WTC11 (cell line): ENCODE data around the gene C3orf33. TPM values are rescaled to one million over a fixed set of nuclear protein-coding genes. Genes with fewer than 3 reads are reported as not detected.

ENCODE experiments used
- ATAC-seq: fragments of 200-7000 bp; cut with Tn5 transposase; 2 replicates; pipeline ENCODE4 v1.10.0; 2021; ENCODE audit warnings: mild to moderate bottlenecking, moderate library complexity
- CTCF ChIA-PET: fragments of 300-600 bp; sonication (Branson Sonifier 250); formaldehyde crosslinking; loops from one replicate; lab custom pipeline; 2021; ENCODE audit warnings: antibody characterized with exemption; lab: Charles Lee
- POLR2A ChIA-PET: fragments of 350-600 bp; sonication (Branson Sonifier 250); formaldehyde crosslinking; loops from one replicate; lab custom pipeline; 2021; ENCODE audit warnings: antibody characterized with exemption; lab: Charles Lee
- DNase-seq: peaks from one replicate; pipeline ENCODE4 v3.0.0; 2021; ENCODE audit warnings: low spot score
- H3K27ac Mint-ChIP-seq: 2 replicates; pipeline ENCODE4 v1.8.0; 2021; ENCODE audit warnings: mixed read lengths
- H3K27me3 Mint-ChIP-seq: 2 replicates; pipeline ENCODE4 v1.8.0; 2021; ENCODE audit warnings: low read depth, mild to moderate bottlenecking, moderate library complexity, mixed read lengths
- H3K36me3 Mint-ChIP-seq: 2 replicates; pipeline ENCODE4 v1.8.0; 2021; ENCODE audit warnings: mixed read lengths
- H3K4me1 Mint-ChIP-seq: 2 replicates; pipeline ENCODE4 v1.8.0; 2022; ENCODE audit warnings: mixed read lengths
- H3K4me3 Mint-ChIP-seq: 2 replicates; pipeline ENCODE4 v1.8.0; 2021; ENCODE audit warnings: mild to moderate bottlenecking, moderate library complexity, mixed read lengths
- H3K9me3 Mint-ChIP-seq: 2 replicates; pipeline ENCODE4 v1.8.0; 2021; ENCODE audit warnings: mixed read lengths
- AR ChIP-seq: fragments of 250-450 bp; sonication (Bioruptor Pico); IDR thresholded peaks from 2 replicates; pipeline ENCODE4 v1.9.0; 2021; ENCODE audit warnings: mild to moderate bottlenecking
- ATF1 ChIP-seq: sonication (generic); formaldehyde crosslinking; IDR thresholded peaks from 2 replicates; pipeline ENCODE4 v1.8.1; 2023; ENCODE audit warnings: mild to moderate bottlenecking, moderate library complexity, missing genetic modification reagents
- ATF6 ChIP-seq: sonication (generic); formaldehyde crosslinking; IDR thresholded peaks from 2 replicates; pipeline ENCODE4 v1.8.1; 2023; ENCODE audit warnings: mild to moderate bottlenecking, missing genetic modification reagents
- CTCF ChIP-seq: fragments of 200-600 bp; IDR thresholded peaks from 2 replicates; pipeline ENCODE4 v1.8.0; 2022; ENCODE audit warnings: antibody characterized with exemption
- E2F1 ChIP-seq: sonication (generic); formaldehyde crosslinking; IDR thresholded peaks from 2 replicates; pipeline ENCODE4 v1.8.0; 2022; ENCODE audit warnings: mild to moderate bottlenecking, missing genetic modification reagents
- E2F5 ChIP-seq: sonication (generic); formaldehyde crosslinking; IDR thresholded peaks from 2 replicates; pipeline ENCODE4 v1.8.1; 2022; ENCODE audit warnings: mild to moderate bottlenecking, moderate library complexity, missing genetic modification reagents
- GABPB1 ChIP-seq: sonication (generic); formaldehyde crosslinking; IDR thresholded peaks from 2 replicates; pipeline ENCODE4 v1.8.1; 2023; ENCODE audit warnings: mild to moderate bottlenecking, missing genetic modification reagents
- GRHL2 ChIP-seq: fragments of 250-450 bp; sonication (Bioruptor Pico); IDR thresholded peaks from 2 replicates; pipeline ENCODE4 v1.8.0; 2022; ENCODE audit warnings: mild to moderate bottlenecking, moderate library complexity; ENCODE audit not compliant: insufficient replicate concordance, severe bottlenecking
- GTF2I ChIP-seq: fragments of 250-450 bp; sonication (Bioruptor Pico); conservative IDR thresholded peaks from 2 replicates; pipeline ENCODE4 v1.4.0; 2021; ENCODE audit warnings: mild to moderate bottlenecking
- MYBL2 ChIP-seq: sonication (generic); formaldehyde crosslinking; IDR thresholded peaks from 2 replicates; pipeline ENCODE4 v1.8.1; 2023; ENCODE audit warnings: mild to moderate bottlenecking, moderate library complexity, missing genetic modification reagents
- NFATC4 ChIP-seq: fragments of 250-450 bp; sonication (Bioruptor Pico); IDR thresholded peaks from 2 replicates; pipeline ENCODE4 v1.9.0; 2021; ENCODE audit warnings: mild to moderate bottlenecking
- NR2C2 ChIP-seq: sonication (generic); formaldehyde crosslinking; IDR thresholded peaks from 2 replicates; pipeline ENCODE4 v1.8.0; 2022; ENCODE audit warnings: mild to moderate bottlenecking, missing genetic modification reagents
- OVOL2 ChIP-seq: fragments of 250-450 bp; sonication (Bioruptor Pico); IDR thresholded peaks from 2 replicates; pipeline ENCODE4 v1.9.0; 2021; ENCODE audit warnings: mild to moderate bottlenecking, borderline replicate concordance
- PRRX2 ChIP-seq: fragments of 250-450 bp; sonication (Bioruptor Pico); IDR thresholded peaks from 2 replicates; pipeline ENCODE4 v1.8.0; 2021; ENCODE audit warnings: mild to moderate bottlenecking
- SMAD3 ChIP-seq: sonication (generic); formaldehyde crosslinking; IDR thresholded peaks from 2 replicates; pipeline ENCODE4 v1.8.0; 2022; ENCODE audit warnings: missing genetic modification reagents, mild to moderate bottlenecking, borderline replicate concordance
- SOX15 ChIP-seq: fragments of 250-450 bp; sonication (Bioruptor Pico); IDR thresholded peaks from 2 replicates; pipeline ENCODE4 v1.9.0; 2021; ENCODE audit warnings: mild to moderate bottlenecking
- USF2 ChIP-seq: sonication (generic); formaldehyde crosslinking; IDR thresholded peaks from 2 replicates; pipeline ENCODE4 v1.8.1; 2023; ENCODE audit warnings: mild to moderate bottlenecking, missing genetic modification reagents, moderate library complexity
- ZBTB21 ChIP-seq: sonication (generic); formaldehyde crosslinking; IDR thresholded peaks from 2 replicates; pipeline ENCODE4 v1.8.1; 2023; ENCODE audit warnings: mild to moderate bottlenecking, missing genetic modification reagents, borderline replicate concordance
- ZNF121 ChIP-seq: sonication (generic); formaldehyde crosslinking; IDR thresholded peaks from 2 replicates; pipeline ENCODE4 v1.8.0; 2023; ENCODE audit warnings: missing genetic modification reagents
- ZNF138 ChIP-seq: sonication (generic); formaldehyde crosslinking; conservative IDR thresholded peaks from 2 replicates; pipeline ENCODE4 v1.8.1; 2022; ENCODE audit warnings: mild to moderate bottlenecking, moderate library complexity, missing genetic modification reagents
- ZNF232 ChIP-seq: sonication (generic); formaldehyde crosslinking; IDR thresholded peaks from 2 replicates; pipeline ENCODE4 v1.8.0; 2022; ENCODE audit warnings: mild to moderate bottlenecking, missing genetic modification reagents
- ZNF416 ChIP-seq: fragments of 250-450 bp; sonication (Bioruptor Pico); IDR thresholded peaks from 2 replicates; pipeline ENCODE4 v1.9.0; 2021; ENCODE audit warnings: mild to moderate bottlenecking, inconsistent platforms
- ZNF512 ChIP-seq: sonication (generic); formaldehyde crosslinking; IDR thresholded peaks from 2 replicates; pipeline ENCODE4 v1.8.1; 2022; ENCODE audit warnings: missing genetic modification reagents, borderline replicate concordance
- total RNA-seq: library from RNA; stranded (reverse); gene quantifications from 3 replicates; pipeline ENCODE4 v1.2.3, GENCODE V29; 2021

Gene C3orf33
- total RNA-seq, 1 experiment from 2014 or later, result 2.8 TPM

- no peak for TF ChIP-seq GTF2I
- TF ChIP-seq PRRX2 (CRISPR knock-in tag), result no peak
- TF ChIP-seq ZNF416 (CRISPR knock-in tag), result no peak
These were observed 67.5 kb downstream of the C3orf33 start (continued) for GRCh38 chr3:155738580-155739076.

GRCh38 chr3:155737844-155738460, 68.1 kb downstream of the C3orf33 start:
- Mint-ChIP-seq H3K4me3 (no peak overlapping the region), H3K27me3 (no peaks in the 10 kb centered on the region), H3K9me3 (no peaks in the 10 kb centered on the region), H3K4me1 (peaks cover 27% of the 10 kb centered on the region), H3K27ac (peak overlapping the region; percentile 64), H3K36me3 (peaks cover 3% of the 10 kb centered on the region)
- ATAC-seq (peak; percentile 55; the same call in 1 of the 2 replicates), DNase-seq (no peak)
- ChIA-PET CTCF (interaction anchor here (1.0 to 3.1 kb wide), 4 partner anchors 36 to 133 kb away, joined by 3 to 15 read pairs (median 4); partner anchors contain the start of genes C3orf33 and GMPS), POLR2A (no interaction called here)
- TF ChIP-seq ATF1 (CRISPR knock-in tag) (no peak), ZNF138 (no peak), CTCF (no peak), AR (CRISPR knock-in tag) (no peak), GRHL2 (no peak), USF2 (CRISPR knock-in tag) (no peak), NR2C2 (no peak), SMAD3 (no peak), ZNF512 (no peak), ZNF121 (CRISPR knock-in tag) (no peak), MYBL2 (CRISPR knock-in tag) (no peak), ZBTB21 (CRISPR knock-in tag) (no peak), ZNF232 (CRISPR knock-in tag) (no peak), E2F5 (no peak), SOX15 (CRISPR knock-in tag) (no peak), ATF6 (CRISPR knock-in tag) (no peak), NFATC4 (no peak), OVOL2 (CRISPR knock-in tag) (no peak), GABPB1 (no peak), E2F1 (no peak)
